ENCODE results near the gene GJB5.

Gene GJB5

DNA sequence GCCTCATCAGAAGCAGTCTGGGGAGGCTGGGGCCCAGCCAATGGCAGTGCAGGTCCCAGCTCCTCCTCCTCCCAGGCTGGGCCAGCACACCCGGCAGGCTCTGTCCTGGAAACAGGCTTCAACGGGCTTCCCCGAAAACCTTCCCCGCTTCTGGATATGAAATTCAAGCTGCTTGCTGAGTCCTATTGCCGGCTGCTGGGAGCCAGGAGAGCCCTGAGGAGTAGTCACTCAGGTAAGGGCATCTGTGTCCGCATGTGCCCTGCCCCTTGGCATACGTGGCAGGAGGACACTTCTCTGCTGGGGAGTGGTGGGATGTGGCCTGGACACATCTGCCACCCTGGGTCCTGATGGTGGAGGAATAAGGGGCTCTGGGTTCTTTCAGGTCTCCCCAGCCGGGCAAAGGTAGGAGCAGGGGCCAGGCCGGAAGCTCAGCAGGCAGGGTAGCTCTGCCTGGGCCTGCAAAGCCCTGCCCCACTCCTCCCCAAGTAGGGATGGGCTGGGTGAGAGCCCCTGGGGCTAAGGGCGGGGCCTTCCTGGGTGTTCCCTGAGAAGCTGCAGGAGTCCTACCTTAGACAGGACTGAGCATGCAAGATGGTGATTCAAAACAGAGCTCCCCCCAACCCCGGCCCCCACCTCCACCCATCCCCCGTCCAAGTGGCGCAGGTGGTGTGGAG, at the start of gene GJB5:
GJB5 (plus strand) TSS at position 84 of the 674 bp plus-strand sequence. CDS start 2,284 bp downstream, outside the sequence.
- Histone ChIP-seq H3K9ac (no peak within 1 kb of the TSS), H3K36me3 (no peaks in the 10 kb centered on the region), H3K27ac (no peak within 1 kb of the TSS), H4K20me1 (no peaks in the 10 kb centered on the region), H3K4me3 (no peak within 1 kb of the TSS), H3K4me1 (peaks cover 0 to 4% (median 0%) of the 10 kb centered on the region in 10 experiments; a peak in 1 of 20 replicates), H3K4me2 (no peak within 1 kb of the TSS), H3K27me3 (no peaks in the 10 kb centered on the region), H3K9me3 (replicated peaks in 1 of 11) (no peaks in the 10 kb centered on the region)
- TF ChIP-seq Cebpa-rat (IDR thresholded peaks at IDR 0.05) = no peak

DNA sequence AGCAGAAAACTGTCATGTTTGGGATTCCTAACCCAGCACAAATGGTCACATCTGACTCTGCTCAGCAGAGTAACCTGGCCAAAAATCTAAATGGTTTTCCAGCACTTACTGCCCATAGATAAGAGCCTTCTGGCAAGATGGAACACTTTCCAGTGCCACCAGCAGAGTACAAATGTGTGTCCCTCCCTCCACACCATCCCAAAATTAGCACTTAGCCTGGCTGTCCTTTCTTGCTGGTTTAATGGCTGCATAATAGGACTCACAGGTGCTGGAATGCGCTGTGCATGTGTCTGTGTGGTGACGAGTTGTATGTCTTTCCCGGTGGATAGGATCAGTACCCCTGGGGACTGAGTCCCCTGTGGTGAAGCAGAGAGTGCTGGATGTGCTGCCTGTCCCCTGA, 49.8 kb upstream of the GJB5 start:
- 0 out of 20 replicates have a peak, but pooled peaks cover 0 to under 1% (median 0%) of the 10 kb centered on the region in 10 experiments for H3K4me1 ChIP-seq
- no peak overlapping the region for H3K4me2 ChIP-seq
- no peaks in the 10 kb centered on the region for H3K36me3 ChIP-seq
- TF ChIP-seq Cebpa-rat (IDR thresholded peaks at IDR 0.05) = no peak
- H3K9me3 ChIP-seq (replicated peaks in 1 of 11) = no peaks in the 10 kb centered on the region
- H3K9ac ChIP-seq = no peak overlapping the region
- peaks cover 0 to 4% (median 0%) of the 10 kb centered on the region in 11 experiments; a peak in 1 of 22 replicates for H3K27me3 ChIP-seq
- no peak overlapping the region for H3K4me3 ChIP-seq
- H4K20me1 ChIP-seq = no peaks in the 10 kb centered on the region
- no peak overlapping the region for H3K27ac ChIP-seq

- H3K4me2 ChIP-seq = no peak overlapping the region
- no peaks in the 10 kb centered on the region for H3K9me3 ChIP-seq (replicated peaks in 1 of 11)
- H3K4me1 ChIP-seq = peaks cover 0 to 11% (median 6%) of the 10 kb centered on the region in 10 experiments; a peak in 10 of 20 replicates
- H3K27ac ChIP-seq = no peak overlapping the region
- H3K9ac ChIP-seq = no peak overlapping the region
- TF ChIP-seq Cebpa-rat (IDR thresholded peaks at IDR 0.05) = no peak
- H3K4me3 ChIP-seq = no peak overlapping the region
- H3K27me3 ChIP-seq = peaks cover 0 to 4% (median 0%) of the 10 kb centered on the region in 11 experiments; a peak in 1 of 22 replicates
- H4K20me1 ChIP-seq = no peaks in the 10 kb centered on the region; a peak in 1 of 22 replicates
- no peaks in the 10 kb centered on the region for H3K36me3 ChIP-seq
Measured at GRCh38 chr1:34708106-34708505, 46.7 kb upstream of the GJB5 start.

- Histone ChIP-seq H3K9ac (no peak overlapping the region), H3K27ac (no peak overlapping the region), H3K9me3 (replicated peaks in 1 of 11) (no peaks in the 10 kb centered on the region), H3K4me1 (peaks cover 0 to 11% (median 6%) of the 10 kb centered on the region in 10 experiments; a peak in 10 of 20 replicates), H3K4me2 (no peak overlapping the region), H3K36me3 (no peaks in the 10 kb centered on the region), H3K27me3 (peaks cover 0 to 4% (median 0%) of the 10 kb centered on the region in 11 experiments; a peak in 1 of 22 replicates), H3K4me3 (no peak overlapping the region), H4K20me1 (no peaks in the 10 kb centered on the region; a peak in 1 of 22 replicates)
- no peak for TF ChIP-seq Cebpa-rat (IDR thresholded peaks at IDR 0.05)
Measured at GRCh38 chr1:34709547-34709946, 45.3 kb upstream of the GJB5 start.

GRCh38 chr1:34710812-34711211, 44.0 kb upstream of the GJB5 start:
- TF ChIP-seq Cebpa-rat (IDR thresholded peaks at IDR 0.05) = no peak
- Histone ChIP-seq H3K9ac (no peak overlapping the region), H3K9me3 (replicated peaks in 1 of 11) (no peaks in the 10 kb centered on the region), H3K27me3 (no peaks in the 10 kb centered on the region), H3K4me3 (no peak overlapping the region), H4K20me1 (no peaks in the 10 kb centered on the region; a peak in 1 of 22 replicates), H3K27ac (no peak overlapping the region), H3K4me2 (peak overlapping the region in 6 of 11 experiments; percentile 6 to 56 (median 27); a peak in 6 of 22 replicates), H3K36me3 (no peaks in the 10 kb centered on the region), H3K4me1 (peaks cover 0 to 11% (median 6%) of the 10 kb centered on the region in 10 experiments; a peak in 10 of 20 replicates)

DNA sequence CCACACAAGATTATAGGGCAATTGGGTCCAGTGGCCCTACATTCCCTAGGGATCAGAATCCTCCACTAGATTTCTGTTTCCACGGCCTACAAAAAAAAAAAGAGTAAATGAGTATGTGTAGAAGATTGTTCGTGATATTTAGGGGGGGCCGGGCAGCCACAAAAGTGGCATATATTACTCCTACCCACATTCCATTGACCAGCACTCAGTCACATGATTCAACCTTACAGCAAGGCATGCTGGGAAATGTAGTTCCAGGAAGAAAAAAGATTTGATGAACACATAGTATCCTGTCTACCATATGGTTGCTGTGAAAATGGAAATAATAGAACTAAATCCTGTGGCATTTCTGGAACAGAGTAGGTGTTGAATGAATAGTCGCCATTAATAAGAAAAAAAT, 43.4 kb upstream of the GJB5 start:
- TF ChIP-seq Cebpa-rat (IDR thresholded peaks at IDR 0.05) = no peak
- no peaks in the 10 kb centered on the region for H3K27me3 ChIP-seq

DNA sequence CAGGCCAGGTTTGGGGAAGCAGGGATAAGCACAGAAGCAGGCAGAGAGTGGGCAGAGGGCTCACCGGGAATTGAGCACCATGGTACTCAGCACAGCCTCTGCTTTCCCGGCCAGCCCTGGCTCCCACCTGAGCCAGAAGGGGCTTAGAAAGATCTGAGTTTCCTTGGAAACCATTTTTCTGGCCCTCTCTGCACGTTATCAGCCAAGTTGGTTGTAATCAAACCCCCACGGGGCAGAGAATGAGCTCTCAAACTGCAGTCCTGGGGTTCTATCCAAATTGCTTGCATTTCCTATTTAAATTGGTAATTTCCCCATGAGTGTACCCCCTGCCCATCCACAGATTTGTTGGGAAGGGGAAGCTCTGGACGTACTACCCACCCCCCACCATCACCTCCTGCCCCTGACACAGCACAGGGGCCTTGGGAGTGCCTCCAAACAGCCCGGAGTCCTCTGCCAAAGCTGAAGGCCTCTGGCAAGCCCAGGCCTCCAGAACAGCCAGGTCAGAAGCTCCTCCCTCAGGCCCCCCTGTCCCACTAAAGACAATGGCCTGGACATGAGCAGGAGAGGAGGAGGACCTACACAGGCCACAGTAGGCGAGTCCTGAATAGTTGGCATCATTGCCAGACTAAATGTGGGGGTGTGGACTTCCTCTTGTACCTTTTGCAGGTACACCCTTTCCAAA, 42.7 kb upstream of the GJB5 start:
- Histone ChIP-seq H3K4me3 (no peak overlapping the region), H3K9me3 (replicated peaks in 1 of 11) (no peaks in the 10 kb centered on the region), H3K27ac (no peak overlapping the region), H3K4me2 (no peak overlapping the region), H3K27me3 (no peaks in the 10 kb centered on the region), H3K9ac (no peak overlapping the region), H3K36me3 (no peaks in the 10 kb centered on the region), H3K4me1 (peaks cover 0 to 11% (median 6%) of the 10 kb centered on the region in 10 experiments; a peak in 10 of 20 replicates), H4K20me1 (no peaks in the 10 kb centered on the region; a peak in 1 of 22 replicates)
- no peak for TF ChIP-seq Cebpa-rat (IDR thresholded peaks at IDR 0.05)

More for the DNA sequence above, 43.4 kb upstream of the GJB5 start:
- H3K36me3 ChIP-seq = no peaks in the 10 kb centered on the region
- no peak overlapping the region for H3K4me3 ChIP-seq
- no peaks in the 10 kb centered on the region; a peak in 1 of 22 replicates for H4K20me1 ChIP-seq
- no peaks in the 10 kb centered on the region for H3K9me3 ChIP-seq (replicated peaks in 1 of 11)
- H3K4me2 ChIP-seq = no peak overlapping the region
- H3K4me1 ChIP-seq = peaks cover 0 to 11% (median 6%) of the 10 kb centered on the region in 10 experiments; a peak in 10 of 20 replicates
- H3K9ac ChIP-seq = no peak overlapping the region
- no peak overlapping the region for H3K27ac ChIP-seq

DNA sequence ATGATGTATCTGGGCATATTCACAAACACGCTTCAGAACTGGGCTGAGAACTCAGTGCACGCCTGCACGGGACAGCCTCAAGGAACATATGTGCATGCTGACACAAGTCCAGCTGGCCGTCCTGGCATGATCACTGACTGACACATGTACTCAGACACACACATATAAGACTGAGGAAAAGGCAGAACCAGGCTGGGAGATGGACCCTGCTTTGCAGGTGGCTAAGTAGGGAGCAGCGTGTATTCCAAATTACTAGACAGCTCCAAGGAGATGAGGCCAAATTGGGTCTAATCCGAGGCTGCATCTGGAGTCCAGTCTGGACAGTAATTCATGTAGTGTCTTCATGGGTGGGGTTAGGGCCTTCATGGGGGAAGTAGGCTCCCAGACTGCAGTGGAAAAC, 41.4 kb upstream of the GJB5 start:
- Histone ChIP-seq H3K9me3 (replicated peaks in 1 of 11) (peaks cover 0 to 9% (median 0%) of the 10 kb centered on the region in 11 experiments; a peak in 3 of 22 replicates), H3K4me3 (no peak overlapping the region), H3K9ac (no peak overlapping the region), H3K4me1 (peaks cover 0 to 11% (median 6%) of the 10 kb centered on the region in 10 experiments; a peak in 10 of 20 replicates), H3K4me2 (no peak overlapping the region), H3K27ac (no peak overlapping the region), H3K36me3 (no peaks in the 10 kb centered on the region), H3K27me3 (no peaks in the 10 kb centered on the region), H4K20me1 (no peaks in the 10 kb centered on the region; a peak in 1 of 22 replicates)
- no peak for TF ChIP-seq Cebpa-rat (IDR thresholded peaks at IDR 0.05)

GRCh38 chr1:34714386-34714785, 40.5 kb upstream of the GJB5 start:
- no peaks in the 10 kb centered on the region; a peak in 1 of 22 replicates for H4K20me1 ChIP-seq
- no peak overlapping the region for H3K4me2 ChIP-seq
- peaks cover 0 to 11% (median 6%) of the 10 kb centered on the region in 10 experiments; a peak in 10 of 20 replicates for H3K4me1 ChIP-seq
- H3K4me3 ChIP-seq = no peak overlapping the region
- no peak overlapping the region for H3K27ac ChIP-seq
- H3K36me3 ChIP-seq = no peaks in the 10 kb centered on the region
- no peaks in the 10 kb centered on the region for H3K27me3 ChIP-seq
- peaks cover 0 to 9% (median 0%) of the 10 kb centered on the region in 11 experiments; a peak in 3 of 22 replicates for H3K9me3 ChIP-seq (replicated peaks in 1 of 11)
- TF ChIP-seq Cebpa-rat (IDR thresholded peaks at IDR 0.05) = no peak
- H3K9ac ChIP-seq = no peak overlapping the region
